Kidney (tissue), 14 donors: Measurements from ENCODE around the gene EGFL7. TPM values are rescaled to one million over a fixed set of nuclear protein-coding genes. Genes with fewer than 3 reads are reported as not detected.
A peak's percentile ranks its signal among the peaks of the same experiment; 100 is the strongest.

Experiments used
- DNase-seq, 5 donors: peaks; one replicate each; pipeline ENCODE4 v3.0.0-alpha.2; 2013 to 2020
- FAIRE-seq: peaks from 2 replicates; lab custom pipeline; 2012; peaks lifted over from hg19 to GRCh38; lab: Jason Lieb, UNC
- H3K27ac ChIP-seq, 2 donors: one replicate each; pipeline ENCODE4 v1.7.0; 2013; ENCODE audit warnings: low read depth in 2 of 2, low read length in 2 of 2, inconsistent platforms in 1 of 2
- H3K27me3 ChIP-seq: one replicate; pipeline ENCODE4 v1.7.1; 2013; ENCODE audit warnings: low read length, inconsistent platforms; ENCODE audit not compliant: control insufficient read depth, insufficient read depth
- H3K36me3 ChIP-seq, 3 donors: one replicate each; pipeline versions ENCODE4 v1.7.0 to v1.7.1; 2013; ENCODE audit warnings: low read length in 3 of 3, control low read depth in 1 of 3, inconsistent platforms in 1 of 3; ENCODE audit not compliant: insufficient read depth in 3 of 3, control insufficient read depth in 2 of 3
- H3K4me1 ChIP-seq, 3 donors: one replicate each; pipeline versions ENCODE4 v1.7.0 to v1.7.1; 2013; ENCODE audit warnings: low read length in 3 of 3, inconsistent platforms in 1 of 3, low read depth in 1 of 3; ENCODE audit not compliant: control insufficient read depth in 2 of 3, insufficient read depth in 2 of 3
- H3K4me3 ChIP-seq, 3 donors: one replicate each; pipeline versions ENCODE4 v1.7.0 to v1.8.1; 2013; ENCODE audit warnings: low read length in 3 of 3, control low read depth in 1 of 3, inconsistent platforms in 1 of 3
- H3K9ac ChIP-seq, 3 donors: one replicate each; pipeline versions ENCODE4 v1.7.0 to v1.7.1; 2013; ENCODE audit warnings: low read length in 3 of 3, control low read depth in 1 of 3, inconsistent platforms in 1 of 3
- H3K9me3 ChIP-seq, 3 donors: one replicate each; pipeline versions ENCODE4 v1.7.0 to v1.7.1; 2013; ENCODE audit warnings: low read length in 3 of 3, control low read depth in 1 of 3, inconsistent platforms in 1 of 3; ENCODE audit not compliant: control insufficient read depth in 2 of 3, insufficient read depth in 1 of 3
- CTCF ChIP-seq: IDR thresholded peaks from 3 replicates; pipeline ENCODE4 v1.5.1; 2012; ENCODE audit warnings: mild to moderate bottlenecking, moderate library complexity, borderline replicate concordance; ENCODE audit not compliant: insufficient read depth; ENCODE audit errors: extremely low read depth
- intact Hi-C: fragments of 100-400 bp; cut with DNase I; formaldehyde crosslinking; loops from one replicate; pipeline ENCODE4 v1.11.1; 2022
- polyA plus RNA-seq: library from polyadenylated mRNA; stranded (reverse); fragments of 350-450 nt; fragmentation: Illumina TruSeq; extraction: RNeasy Lipid Tissue Mini Kit (QIAGEN cat#74804); gene quantifications from one replicate; pipeline ENCODE4 v1.2.3, GENCODE V29; 2014; ENCODE audit warnings: low read depth, low replicate concordance; ENCODE audit not compliant: insufficient read depth
- total RNA-seq: library from RNA; stranded (reverse); fragmentation: NEBNext Ultra II Directional; extraction: Animal tissue kit (Norgen Biotek cat#: 25700); gene quantifications from one replicate; pipeline ENCODE4 v1.2.1, GENCODE V29; 2021
- donor health status: control.
- donor health status: control.
- donor health status: control.
- donor health status: control.
- donor health status: control.
- donor health status: DM: yes; HTN: yes; CAD: no.
- donor health status: Normal renal cell carcinoma (clear cell type).

EGFL7 gene
- total and polyA plus RNA-seq, 2 donors from 2014 or later = 137 to 140 TPM

- intact Hi-C loops = no loop called here
- Histone ChIP-seq H3K36me3 (peaks cover 0 to 3% (median 0%) of the 10 kb centered on the region in 3 donors), H3K4me3 (peak overlapping the region in 1 of 3 donors; percentile 49), H3K9ac (no peak overlapping the region), H3K27me3 (no peaks in the 10 kb centered on the region), H3K27ac (no peak overlapping the region), H3K9me3 (no peaks in the 10 kb centered on the region), H3K4me1 (peaks cover 0 to 8% (median 0%) of the 10 kb centered on the region in 3 donors)
- DNase-seq (no peak), FAIRE-seq (no peak)
- TF ChIP-seq CTCF = no peak
Observed at GRCh38 chr9:136669791-136670464, 7.2 kb downstream of the EGFL7 start.

- Histone ChIP-seq H3K4me3 (peak overlapping the region in 1 of 3 donors; percentile 49), H3K27me3 (no peaks in the 10 kb centered on the region), H3K27ac (no peak overlapping the region), H3K36me3 (peaks cover 0 to 3% (median 0%) of the 10 kb centered on the region in 3 donors), H3K9me3 (no peaks in the 10 kb centered on the region), H3K4me1 (peaks cover 0 to 11% (median 0%) of the 10 kb centered on the region in 3 donors), H3K9ac (no peak overlapping the region)
- TF ChIP-seq CTCF = no peak
- no peak for FAIRE-seq
- DNase-seq = no peak
- intact Hi-C loops = no loop called here
Observed at GRCh38 chr9:136670576-136671253, 8.0 kb downstream of the EGFL7 start.

- Histone ChIP-seq H3K4me3 (no peak overlapping the region), H3K4me1 (peaks cover 0 to 14% (median 0%) of the 10 kb centered on the region in 3 donors), H3K9ac (no peak overlapping the region), H3K36me3 (peaks cover 0 to 3% (median 0%) of the 10 kb centered on the region in 3 donors), H3K27me3 (no peaks in the 10 kb centered on the region), H3K9me3 (no peaks in the 10 kb centered on the region), H3K27ac (no peak overlapping the region)
- DNase-seq (no peak), FAIRE-seq (no peak)
- intact Hi-C loops = no loop called here
- TF ChIP-seq CTCF = no peak
Observed at GRCh38 chr9:136671254-136671614, 8.5 kb downstream of the EGFL7 start.
